Loucy (cell line): Measurements from ENCODE around the gene MYH9.
A peak's percentile ranks its signal among the peaks of the same experiment; 100 is the strongest.

Source experiments
- H2AFZ ChIP-seq: fragments of 200-600 bp; sonication (generic); 2 replicates; pipeline ENCODE4 v1.6.0; 2016; ENCODE audit warnings: antibody characterized with exemption, mild to moderate bottlenecking, low read length, moderate library complexity
- H3F3A ChIP-seq: fragments of 200-600 bp; 2 replicates; pipeline ENCODE4 v1.6.0; 2016; ENCODE audit warnings: antibody characterized with exemption, low read depth, mild to moderate bottlenecking
- H3K27me3 ChIP-seq: fragments of 200-600 bp; sonication (generic); 2 replicates; pipeline ENCODE4 v1.6.1; 2014; ENCODE audit warnings: low read length, mild to moderate bottlenecking; ENCODE audit not compliant: insufficient read depth, poor library complexity, severe bottlenecking
- H3K36me3 ChIP-seq: fragments of 200-600 bp; sonication (generic); 2 replicates; pipeline ENCODE4 v1.6.1; 2016; ENCODE audit warnings: low read length; ENCODE audit not compliant: insufficient read depth
- H3K4me1 ChIP-seq: fragments of 200-600 bp; sonication (generic); 2 replicates; pipeline ENCODE4 v1.5.1; 2014; ENCODE audit warnings: low read length, mild to moderate bottlenecking; ENCODE audit not compliant: insufficient read depth, poor library complexity, severe bottlenecking
- H3K4me2 ChIP-seq: fragments of 200-600 bp; sonication (generic); 2 replicates; pipeline ENCODE4 v1.6.0; 2014; ENCODE audit warnings: antibody characterized with exemption, low read length, low read depth, mild to moderate bottlenecking; ENCODE audit not compliant: poor library complexity, severe bottlenecking
- H3K4me3 ChIP-seq: fragments of 200-600 bp; sonication (generic); 2 replicates; pipeline ENCODE4 v1.5.1; 2014; ENCODE audit warnings: low read length, mild to moderate bottlenecking, mixed read lengths; ENCODE audit not compliant: poor library complexity, severe bottlenecking
- H3K79me2 ChIP-seq: fragments of 200-600 bp; sonication (generic); 2 replicates; pipeline ENCODE4 v1.6.1; 2014; ENCODE audit warnings: low read length; ENCODE audit not compliant: insufficient read depth
- H3K9ac ChIP-seq: fragments of 200-600 bp; sonication (generic); 2 replicates; pipeline ENCODE4 v1.6.0; 2014; ENCODE audit warnings: mild to moderate bottlenecking, low read depth, low read length, moderate library complexity; ENCODE audit not compliant: poor library complexity, severe bottlenecking
- H3K9me2 ChIP-seq: fragments of 200-600 bp; sonication (generic); replicated peaks from 2 replicates; pipeline ENCODE4 v1.6.1; 2016; ENCODE audit warnings: low read depth, low read length, mixed read lengths
- H3K9me3 ChIP-seq: fragments of 200-600 bp; sonication (generic); 2 replicates; pipeline ENCODE4 v1.6.1; 2014; ENCODE audit warnings: mild to moderate bottlenecking, antibody characterized with exemption, low read length, low read depth; ENCODE audit not compliant: insufficient read depth
- H4K20me1 ChIP-seq: fragments of 200-600 bp; sonication (generic); 2 replicates; pipeline ENCODE4 v1.6.0; 2014; ENCODE audit warnings: antibody characterized with exemption, low read length, mild to moderate bottlenecking; ENCODE audit not compliant: insufficient read depth, poor library complexity, severe bottlenecking
- EZH2phosphoT487 ChIP-seq: fragments of 200-600 bp; IDR thresholded peaks from 2 replicates; pipeline ENCODE4 v1.6.1; 2018; ENCODE audit warnings: antibody characterized with exemption, mild to moderate bottlenecking, moderate library complexity, borderline replicate concordance
- TF ChIP-seq, protein P1 (sequence below): fragments of 200-600 bp; sonication (generic); conservative IDR thresholded peaks from 2 replicates; pipeline ENCODE4 v1.5.1; 2014; ENCODE audit warnings: mild to moderate bottlenecking, antibody characterized with exemption, low read length

MYH9 gene

DNA sequence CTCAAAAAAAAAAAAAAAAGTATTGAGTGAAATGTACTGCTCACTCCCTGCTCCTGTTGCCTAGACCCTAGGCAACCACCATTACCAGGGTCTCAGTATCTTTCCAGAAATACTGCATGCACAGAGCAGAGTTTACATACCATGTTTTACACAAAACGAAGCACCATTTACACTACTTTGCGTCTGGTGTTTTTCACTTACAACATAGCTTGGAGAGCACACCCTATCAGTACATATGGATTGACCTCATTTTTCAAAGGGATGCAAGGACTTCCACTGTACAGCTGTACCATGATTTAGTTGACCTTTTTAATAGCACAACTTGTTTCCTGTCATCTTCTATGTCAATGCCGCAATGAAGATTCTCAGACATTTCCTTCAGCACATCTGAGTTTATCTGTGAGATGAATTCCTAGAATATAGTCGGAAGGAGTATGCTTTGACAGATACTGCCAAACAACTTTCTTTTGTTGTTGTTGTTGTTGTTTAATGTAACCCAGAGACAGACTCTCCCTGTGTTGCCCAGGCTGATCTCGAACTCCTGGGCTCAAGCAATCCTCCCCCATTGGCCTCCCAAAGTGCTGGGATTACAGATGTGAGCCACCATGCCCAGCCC, 6.1 kb downstream of the MYH9 start:
- no peak overlapping the region for H3K9ac ChIP-seq
- H2AFZ ChIP-seq = no peak overlapping the region
- H3K9me3 ChIP-seq = no peaks in the 10 kb centered on the region
- H3K27me3 ChIP-seq = peaks cover 2% of the 10 kb centered on the region
- H3K4me2 ChIP-seq = peak overlapping the region; percentile 56
- no peak for TF ChIP-seq EZH2phosphoT487
- H3K4me1 ChIP-seq = peaks cover 70% of the 10 kb centered on the region
- H3K36me3 ChIP-seq = no peaks in the 10 kb centered on the region
- H3K4me3 ChIP-seq = peak overlapping the region; percentile 28
- H4K20me1 ChIP-seq = peaks cover 90% of the 10 kb centered on the region
- H3F3A ChIP-seq = peaks cover 25% of the 10 kb centered on the region; the same call in 1 of the 2 replicates
- H3K79me2 ChIP-seq = peaks cover 97% of the 10 kb centered on the region
- H3K9me2 ChIP-seq = no peaks in the 10 kb centered on the region

DNA sequence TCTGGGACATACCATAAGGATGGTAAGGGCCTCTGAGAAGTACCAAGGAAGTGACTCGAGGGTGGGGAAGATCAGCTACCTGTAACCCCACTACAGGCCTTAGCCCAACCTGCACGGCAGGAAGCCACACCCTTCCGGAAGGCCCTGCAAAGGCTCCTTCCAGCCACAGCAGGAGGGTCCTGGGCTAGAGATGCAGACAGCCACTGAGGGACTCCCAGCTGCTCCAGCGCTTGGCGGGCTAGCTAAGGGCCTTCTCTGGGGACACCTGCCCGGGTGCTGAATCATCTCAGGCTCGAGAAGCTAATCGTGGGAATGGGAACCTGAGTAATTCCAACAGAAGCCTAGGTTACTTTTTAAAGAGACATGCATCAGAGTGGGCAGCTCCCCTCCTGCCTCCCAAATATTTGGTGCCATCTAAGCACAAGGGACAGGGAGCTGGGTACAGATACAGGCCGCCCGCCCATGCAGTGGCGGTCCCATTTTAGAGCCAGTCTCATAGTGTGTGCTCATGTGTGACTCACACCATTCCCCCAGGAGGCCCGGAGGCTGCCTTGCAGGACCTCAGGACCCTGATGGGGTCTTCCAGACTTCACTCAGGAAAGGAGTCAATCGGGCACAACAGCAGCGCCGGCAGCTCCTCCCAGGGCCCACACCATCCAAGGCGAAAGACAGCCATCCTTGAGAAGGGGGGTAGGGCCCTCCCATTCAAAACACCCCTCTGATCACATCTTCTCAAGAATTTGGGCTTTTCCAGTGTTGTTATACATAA, 8.0 kb downstream of the MYH9 start:
- Histone ChIP-seq H3K36me3 (peaks cover 7% of the 10 kb centered on the region; the same call in 1 of the 2 replicates), H3F3A (peaks cover 16% of the 10 kb centered on the region; the same call in 1 of the 2 replicates), H2AFZ (no peak overlapping the region)

DNA sequence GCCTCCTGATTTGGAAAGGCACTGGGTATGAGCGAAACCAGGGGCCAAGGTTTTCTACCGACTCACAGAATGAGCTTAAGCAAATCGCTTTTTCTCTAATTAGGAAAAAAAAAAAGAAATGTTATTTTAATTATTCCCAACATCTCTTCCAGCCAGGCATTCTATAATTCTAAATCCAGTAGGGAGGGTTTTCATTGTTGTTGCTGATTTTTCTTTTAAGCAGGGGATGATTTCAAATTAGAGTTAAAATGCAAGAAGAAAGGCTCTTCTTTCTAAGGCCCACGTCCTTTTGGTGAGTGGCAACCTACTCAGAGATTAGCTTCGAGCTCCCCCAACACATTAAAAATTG, 8.9 kb downstream of the MYH9 start:
- H3K4me1 ChIP-seq = peaks cover 75% of the 10 kb centered on the region
- peaks cover 16% of the 10 kb centered on the region; the same call in 1 of the 2 replicates for H3F3A ChIP-seq
- no peak overlapping the region for H3K4me3 ChIP-seq

More for the DNA sequence above, 8.0 kb downstream of the MYH9 start:
- peaks cover 97% of the 10 kb centered on the region for H3K79me2 ChIP-seq
- H3K9me2 ChIP-seq = no peaks in the 10 kb centered on the region
- peak overlapping the region; percentile 56 for H3K4me2 ChIP-seq
- peaks cover 91% of the 10 kb centered on the region for H4K20me1 ChIP-seq
- H3K9me3 ChIP-seq = no peaks in the 10 kb centered on the region
- H3K4me1 ChIP-seq = peaks cover 74% of the 10 kb centered on the region
- no peaks in the 10 kb centered on the region for H3K27me3 ChIP-seq
- H3K4me3 ChIP-seq = peak overlapping the region; percentile 4
- H3K9ac ChIP-seq = peak overlapping the region; percentile 30
- TF ChIP-seq, protein P1, sequence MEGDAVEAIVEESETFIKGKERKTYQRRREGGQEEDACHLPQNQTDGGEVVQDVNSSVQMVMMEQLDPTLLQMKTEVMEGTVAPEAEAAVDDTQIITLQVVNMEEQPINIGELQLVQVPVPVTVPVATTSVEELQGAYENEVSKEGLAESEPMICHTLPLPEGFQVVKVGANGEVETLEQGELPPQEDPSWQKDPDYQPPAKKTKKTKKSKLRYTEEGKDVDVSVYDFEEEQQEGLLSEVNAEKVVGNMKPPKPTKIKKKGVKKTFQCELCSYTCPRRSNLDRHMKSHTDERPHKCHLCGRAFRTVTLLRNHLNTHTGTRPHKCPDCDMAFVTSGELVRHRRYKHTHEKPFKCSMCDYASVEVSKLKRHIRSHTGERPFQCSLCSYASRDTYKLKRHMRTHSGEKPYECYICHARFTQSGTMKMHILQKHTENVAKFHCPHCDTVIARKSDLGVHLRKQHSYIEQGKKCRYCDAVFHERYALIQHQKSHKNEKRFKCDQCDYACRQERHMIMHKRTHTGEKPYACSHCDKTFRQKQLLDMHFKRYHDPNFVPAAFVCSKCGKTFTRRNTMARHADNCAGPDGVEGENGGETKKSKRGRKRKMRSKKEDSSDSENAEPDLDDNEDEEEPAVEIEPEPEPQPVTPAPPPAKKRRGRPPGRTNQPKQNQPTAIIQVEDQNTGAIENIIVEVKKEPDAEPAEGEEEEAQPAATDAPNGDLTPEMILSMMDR = no peak
- no peak for TF ChIP-seq EZH2phosphoT487

More for the DNA sequence above, 8.9 kb downstream of the MYH9 start:
- Histone ChIP-seq H3K9me3 (no peaks in the 10 kb centered on the region), H3K79me2 (peaks cover 97% of the 10 kb centered on the region), H3K9ac (no peak overlapping the region), H3K36me3 (peaks cover 7% of the 10 kb centered on the region; the same call in 1 of the 2 replicates), H3K4me2 (peak overlapping the region; percentile 72), H4K20me1 (peaks cover 91% of the 10 kb centered on the region), H2AFZ (no peak overlapping the region), H3K27me3 (no peaks in the 10 kb centered on the region), H3K9me2 (no peaks in the 10 kb centered on the region)
- TF ChIP-seq EZH2phosphoT487 = no peak
- TF ChIP-seq, protein P1 = no peak
